DND-41 (cell line): Measurements from ENCODE around the gene TGFBR3L.

Experiments
- ATAC-seq: fragments of 200-7000 bp; cut with Tn5 transposase; 3 replicates; pipeline ENCODE4 v1.9.1; 2021; ENCODE audit warnings: low read depth; ENCODE audit not compliant: insufficient read depth
- DNase-seq: peaks from one replicate; pipeline ENCODE4 v3.0.0-alpha.2; 2020
- H2AFZ ChIP-seq: 2 replicates; pipeline ENCODE4 v1.6.0; 2012; ENCODE audit warnings: low read depth, low read length
- H3K27ac ChIP-seq: 2 replicates; pipeline ENCODE4 v1.5.1; 2012; ENCODE audit warnings: low read length, inconsistent platforms
- H3K27me3 ChIP-seq: fragments of 200-600 bp; sonication (generic); 2 replicates; pipeline ENCODE4 v1.6.0; 2012; ENCODE audit warnings: low read length, mild to moderate bottlenecking, inconsistent platforms; ENCODE audit not compliant: insufficient read depth, poor library complexity
- H3K36me3 ChIP-seq: 2 replicates; pipeline ENCODE4 v1.5.1; 2012; ENCODE audit warnings: low read length, inconsistent platforms; ENCODE audit not compliant: insufficient read depth
- H3K4me1 ChIP-seq: 2 replicates; pipeline ENCODE4 v1.5.1; 2012; ENCODE audit warnings: mild to moderate bottlenecking, low read length; ENCODE audit not compliant: insufficient read depth
- H3K4me2 ChIP-seq: 2 replicates; pipeline ENCODE4 v1.6.0; 2012; ENCODE audit warnings: mild to moderate bottlenecking, moderate library complexity, low read length, inconsistent platforms; ENCODE audit not compliant: insufficient read depth
- H3K4me3 ChIP-seq, 2 experiments: fragments of 200-600 bp in 1 of 2; shearing (Covaris generic) in 1 of 2; 2 replicates each; pipeline ENCODE4 v1.5.1; 2012 to 2016; ENCODE audit warnings: inconsistent platforms in 2 of 2, low read length in 2 of 2, mild to moderate bottlenecking in 2 of 2, low read depth in 1 of 2, moderate library complexity in 1 of 2
- H3K79me2 ChIP-seq: 2 replicates; pipeline ENCODE4 v1.6.0; 2012; ENCODE audit warnings: low read length, inconsistent platforms; ENCODE audit not compliant: insufficient read depth
- H3K9ac ChIP-seq: 2 replicates; pipeline ENCODE4 v1.6.0; 2012; ENCODE audit warnings: low read depth, mild to moderate bottlenecking, inconsistent platforms, low read length, moderate library complexity
- H3K9me3 ChIP-seq: 2 replicates; pipeline ENCODE4 v1.5.1; 2012; ENCODE audit warnings: low read length, moderate library complexity, mild to moderate bottlenecking, inconsistent platforms; ENCODE audit not compliant: insufficient read depth, severe bottlenecking
- H4K20me1 ChIP-seq: 2 replicates; pipeline ENCODE4 v1.6.0; 2012; ENCODE audit warnings: low read length; ENCODE audit not compliant: insufficient read depth
- EZH2 ChIP-seq: IDR thresholded peaks from 3 replicates; pipeline ENCODE4 v1.6.1; 2012; ENCODE audit warnings: borderline replicate concordance, low read depth, mild to moderate bottlenecking, moderate library complexity, low read length, inconsistent platforms; ENCODE audit not compliant: severe bottlenecking
- TF ChIP-seq, protein P1 (sequence below): IDR thresholded peaks from 2 replicates; pipeline ENCODE4 v1.5.1; 2012; ENCODE audit warnings: borderline replicate concordance, low read length, moderate library complexity, mild to moderate bottlenecking; ENCODE audit not compliant: poor library complexity, severe bottlenecking; ENCODE audit errors: extremely low read depth

TGFBR3L gene

DNA sequence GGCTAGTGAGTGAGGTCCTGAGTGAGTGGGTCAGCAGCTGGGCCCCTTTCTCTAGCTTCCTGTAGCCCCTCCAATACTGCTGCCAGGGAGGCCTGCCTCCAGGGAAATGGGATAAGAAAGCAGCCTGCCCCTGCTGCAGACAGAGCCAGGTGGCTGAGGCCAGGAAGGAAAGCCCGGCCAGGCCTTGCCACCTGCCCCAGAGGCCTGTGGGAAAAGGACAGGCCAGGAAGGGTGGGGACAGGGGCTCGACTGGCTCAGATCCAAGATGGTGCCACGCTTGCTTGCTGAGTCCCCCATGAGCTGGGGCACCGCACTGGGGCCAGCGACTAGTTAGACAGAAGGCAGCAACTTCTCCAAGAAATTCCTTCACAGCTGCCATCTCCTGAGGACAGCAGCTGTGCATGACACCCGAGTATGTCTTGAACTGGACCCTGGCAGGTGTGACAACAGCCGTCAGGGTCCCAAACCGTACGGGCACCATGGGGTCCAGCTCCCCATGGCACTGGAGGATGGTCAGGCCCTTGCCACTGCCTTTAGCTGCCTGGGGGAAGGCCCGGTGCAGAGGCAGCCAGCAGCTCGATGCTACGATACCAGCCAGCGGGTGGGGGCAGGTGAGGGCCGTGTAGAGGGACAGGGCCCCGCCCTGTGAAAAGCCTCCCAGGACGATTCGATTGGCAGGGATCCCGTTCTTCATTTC, 35.4 kb upstream of the TGFBR3L start:
- H3K4me1 ChIP-seq: peaks cover 9% of the 10 kb centered on the region
- TF ChIP-seq, protein P1, sequence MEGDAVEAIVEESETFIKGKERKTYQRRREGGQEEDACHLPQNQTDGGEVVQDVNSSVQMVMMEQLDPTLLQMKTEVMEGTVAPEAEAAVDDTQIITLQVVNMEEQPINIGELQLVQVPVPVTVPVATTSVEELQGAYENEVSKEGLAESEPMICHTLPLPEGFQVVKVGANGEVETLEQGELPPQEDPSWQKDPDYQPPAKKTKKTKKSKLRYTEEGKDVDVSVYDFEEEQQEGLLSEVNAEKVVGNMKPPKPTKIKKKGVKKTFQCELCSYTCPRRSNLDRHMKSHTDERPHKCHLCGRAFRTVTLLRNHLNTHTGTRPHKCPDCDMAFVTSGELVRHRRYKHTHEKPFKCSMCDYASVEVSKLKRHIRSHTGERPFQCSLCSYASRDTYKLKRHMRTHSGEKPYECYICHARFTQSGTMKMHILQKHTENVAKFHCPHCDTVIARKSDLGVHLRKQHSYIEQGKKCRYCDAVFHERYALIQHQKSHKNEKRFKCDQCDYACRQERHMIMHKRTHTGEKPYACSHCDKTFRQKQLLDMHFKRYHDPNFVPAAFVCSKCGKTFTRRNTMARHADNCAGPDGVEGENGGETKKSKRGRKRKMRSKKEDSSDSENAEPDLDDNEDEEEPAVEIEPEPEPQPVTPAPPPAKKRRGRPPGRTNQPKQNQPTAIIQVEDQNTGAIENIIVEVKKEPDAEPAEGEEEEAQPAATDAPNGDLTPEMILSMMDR: no peak
- TF ChIP-seq EZH2: no peak
- ATAC-seq (no peak), DNase-seq (no peak)
- no peaks in the 10 kb centered on the region for H3K79me2 ChIP-seq
- no peak overlapping the region for H3K27ac ChIP-seq
- no peaks in the 10 kb centered on the region for H3K9me3 ChIP-seq
- H3K9ac ChIP-seq: no peak overlapping the region
- no peaks in the 10 kb centered on the region for H4K20me1 ChIP-seq
- H3K36me3 ChIP-seq: no peaks in the 10 kb centered on the region
- H2AFZ ChIP-seq: no peak overlapping the region
- no peak overlapping the region for H3K4me2 ChIP-seq
- no peak overlapping the region for H3K4me3 ChIP-seq
- H3K27me3 ChIP-seq: no peaks in the 10 kb centered on the region

GRCh38 chr19:7879836-7880235, 34.8 kb upstream of the TGFBR3L start:
- Histone ChIP-seq H3K36me3 (no peaks in the 10 kb centered on the region), H3K79me2 (no peaks in the 10 kb centered on the region), H3K9ac (no peak overlapping the region), H3K27ac (no peak overlapping the region), H3K9me3 (no peaks in the 10 kb centered on the region), H3K4me1 (peaks cover 4% of the 10 kb centered on the region), H2AFZ (no peak overlapping the region), H3K4me3 (no peak overlapping the region), H4K20me1 (no peaks in the 10 kb centered on the region), H3K27me3 (no peaks in the 10 kb centered on the region), H3K4me2 (no peak overlapping the region)
- DNase-seq (no peak), ATAC-seq (no peak)
- TF ChIP-seq, protein P1: no peak
- TF ChIP-seq EZH2: no peak

GRCh38 chr19:7881910-7882309, 32.7 kb upstream of the TGFBR3L start:
- ATAC-seq (no peak), DNase-seq (no peak)
- H3K9ac ChIP-seq: no peak overlapping the region
- H3K4me1 ChIP-seq: peaks cover 3% of the 10 kb centered on the region; the same call in 1 of the 2 replicates
- no peaks in the 10 kb centered on the region for H3K36me3 ChIP-seq
- H4K20me1 ChIP-seq: no peaks in the 10 kb centered on the region
- H3K27me3 ChIP-seq: no peaks in the 10 kb centered on the region
- H3K27ac ChIP-seq: no peak overlapping the region
- H3K9me3 ChIP-seq: no peaks in the 10 kb centered on the region
- H2AFZ ChIP-seq: no peak overlapping the region
- H3K4me2 ChIP-seq: no peak overlapping the region
- H3K79me2 ChIP-seq: no peaks in the 10 kb centered on the region
- no peak overlapping the region for H3K4me3 ChIP-seq
- TF ChIP-seq, protein P1: no peak
- no peak for TF ChIP-seq EZH2
